ENCODE results near the gene PSTPIP2. TPM values are rescaled to one million over a fixed set of nuclear protein-coding genes. Genes with fewer than 3 reads are reported as not detected.
"Not testable (repeated sequence)": the region's sequence is repeated elsewhere in the genome, so short reads cannot be mapped to it uniquely, and the experiment has no call there.

The PSTPIP2 gene
- total RNA-seq, 3 donors from 2014 or later (not counting 1 experiment from before 2014, with no cell fraction given) = 34.7 to 55.0 (median 46.9) TPM

- Histone ChIP-seq H3K27ac (ENCODE audit: low read length) (no peak overlapping the region), H3K4me3 (ENCODE audit: low read length) (no peak overlapping the region), H3K4me1 (ENCODE audit: control insufficient read depth, insufficient read depth, low read length) (peaks cover 22% of the 10 kb centered on the region), H3K36me3 (ENCODE audit: control insufficient read depth, insufficient read depth, low read length) (no peaks in the 10 kb centered on the region), H3K9me3 (ENCODE audit: control insufficient read depth, insufficient read depth, low read length) (no peaks in the 10 kb centered on the region), H3K27me3 (ENCODE audit: control insufficient read depth, insufficient read depth, low read length) (no peaks in the 10 kb centered on the region)
- TF ChIP-seq, protein P1, sequence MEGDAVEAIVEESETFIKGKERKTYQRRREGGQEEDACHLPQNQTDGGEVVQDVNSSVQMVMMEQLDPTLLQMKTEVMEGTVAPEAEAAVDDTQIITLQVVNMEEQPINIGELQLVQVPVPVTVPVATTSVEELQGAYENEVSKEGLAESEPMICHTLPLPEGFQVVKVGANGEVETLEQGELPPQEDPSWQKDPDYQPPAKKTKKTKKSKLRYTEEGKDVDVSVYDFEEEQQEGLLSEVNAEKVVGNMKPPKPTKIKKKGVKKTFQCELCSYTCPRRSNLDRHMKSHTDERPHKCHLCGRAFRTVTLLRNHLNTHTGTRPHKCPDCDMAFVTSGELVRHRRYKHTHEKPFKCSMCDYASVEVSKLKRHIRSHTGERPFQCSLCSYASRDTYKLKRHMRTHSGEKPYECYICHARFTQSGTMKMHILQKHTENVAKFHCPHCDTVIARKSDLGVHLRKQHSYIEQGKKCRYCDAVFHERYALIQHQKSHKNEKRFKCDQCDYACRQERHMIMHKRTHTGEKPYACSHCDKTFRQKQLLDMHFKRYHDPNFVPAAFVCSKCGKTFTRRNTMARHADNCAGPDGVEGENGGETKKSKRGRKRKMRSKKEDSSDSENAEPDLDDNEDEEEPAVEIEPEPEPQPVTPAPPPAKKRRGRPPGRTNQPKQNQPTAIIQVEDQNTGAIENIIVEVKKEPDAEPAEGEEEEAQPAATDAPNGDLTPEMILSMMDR (IDR thresholded peaks at IDR 0.05) = no peak
- H3K27ac Mint-ChIP-seq = peak overlapping the region; percentile 56 to 97
- H3K27me3 Mint-ChIP-seq (ENCODE audit: low read depth in 2 of 2) = no peaks in the 10 kb centered on the region
- peaks cover 55% of the 10 kb centered on the region in 2 donors for H3K4me1 Mint-ChIP-seq
- H3K4me3 Mint-ChIP-seq = no peak overlapping the region
- H3K9me3 Mint-ChIP-seq = no peaks in the 10 kb centered on the region
- ATAC-seq = no peak
- H3K36me3 Mint-ChIP-seq = no peaks in the 10 kb centered on the region
- DNase-seq = no peak
- 58% methylated on average over 6 of the region's 6 CpGs for WGBS (ENCODE audit: insufficient coverage)
- intact Hi-C loops (cut with micrococcal nuclease) = no loop called here
These were observed 20.2 kb downstream of the PSTPIP2 start for GRCh38 chr18:46051731-46052461.

DNA sequence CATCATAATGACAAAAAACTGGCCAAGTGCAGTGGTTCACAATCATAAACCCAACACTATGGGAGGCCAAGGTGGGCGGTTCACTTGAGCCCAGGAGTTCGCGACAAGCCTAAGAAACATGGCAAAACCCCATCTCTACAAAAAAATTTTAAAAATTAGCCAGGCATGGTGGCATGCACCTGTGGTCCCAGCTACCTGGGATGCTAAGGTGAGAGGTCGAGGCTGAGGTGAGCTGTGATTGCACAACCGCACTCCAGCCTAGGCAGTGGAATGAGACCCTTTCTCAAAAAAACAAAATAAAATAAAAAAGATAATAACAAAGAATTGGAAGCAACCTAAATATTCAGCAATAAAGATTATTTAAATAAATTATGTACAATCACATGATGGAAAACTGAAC, 21.8 kb downstream of the PSTPIP2 start:
- H3K27ac ChIP-seq (ENCODE audit: low read length) = no peak overlapping the region
- no peak overlapping the region for H3K4me3 Mint-ChIP-seq
- intact Hi-C loops (cut with micrococcal nuclease) = no loop called here
- TF ChIP-seq, protein P1 (IDR thresholded peaks at IDR 0.05) = no peak
- H3K36me3 ChIP-seq (ENCODE audit: control insufficient read depth, insufficient read depth, low read length) = no peaks in the 10 kb centered on the region
- no peak overlapping the region for H3K4me3 ChIP-seq (ENCODE audit: low read length)
- no peaks in the 10 kb centered on the region for H3K9me3 ChIP-seq (ENCODE audit: control insufficient read depth, insufficient read depth, low read length)
- H3K4me1 ChIP-seq (ENCODE audit: control insufficient read depth, insufficient read depth, low read length) = peaks cover 12% of the 10 kb centered on the region
- H3K9me3 Mint-ChIP-seq = no peaks in the 10 kb centered on the region
- H3K27me3 Mint-ChIP-seq (ENCODE audit: low read depth in 2 of 2) = no peaks in the 10 kb centered on the region
- DNase-seq (no peak), ATAC-seq (no peak)
- no peaks in the 10 kb centered on the region for H3K27me3 ChIP-seq (ENCODE audit: control insufficient read depth, insufficient read depth, low read length)
- peaks cover 50 to 53% of the 10 kb centered on the region in 2 donors for H3K4me1 Mint-ChIP-seq
- no peak overlapping the region for H3K27ac Mint-ChIP-seq
- WGBS (ENCODE audit: insufficient coverage) = 100% methylated on average over 3 of the region's 5 CpGs
- H3K36me3 Mint-ChIP-seq = no peaks in the 10 kb centered on the region

GRCh38 chr18:46048641-46049040, 23.4 kb downstream of the PSTPIP2 start:
- H3K4me3 Mint-ChIP-seq = no peak overlapping the region
- peaks cover 2% of the 10 kb centered on the region for H3K4me1 ChIP-seq (ENCODE audit: control insufficient read depth, insufficient read depth, low read length)
- intact Hi-C loops (cut with micrococcal nuclease) = no loop called here
- H3K36me3 ChIP-seq (ENCODE audit: control insufficient read depth, insufficient read depth, low read length) = no peaks in the 10 kb centered on the region
- 100% methylated on average over 1 of the region's 1 CpG for WGBS (ENCODE audit: insufficient coverage)
- H3K9me3 Mint-ChIP-seq = no peaks in the 10 kb centered on the region
- H3K9me3 ChIP-seq (ENCODE audit: control insufficient read depth, insufficient read depth, low read length) = no peaks in the 10 kb centered on the region
- DNase-seq = no peak
- no peak for ATAC-seq
- H3K27ac Mint-ChIP-seq = no peak overlapping the region
- no peak overlapping the region for H3K27ac ChIP-seq (ENCODE audit: low read length)
- no peaks in the 10 kb centered on the region for H3K27me3 Mint-ChIP-seq (ENCODE audit: low read depth in 2 of 2)
- H3K4me3 ChIP-seq (ENCODE audit: low read length) = no peak overlapping the region
- H3K27me3 ChIP-seq (ENCODE audit: control insufficient read depth, insufficient read depth, low read length) = no peaks in the 10 kb centered on the region
- H3K36me3 Mint-ChIP-seq = no peaks in the 10 kb centered on the region
- TF ChIP-seq, protein P1 (IDR thresholded peaks at IDR 0.05) = no peak
- peaks cover 40 to 41% of the 10 kb centered on the region in 2 donors for H3K4me1 Mint-ChIP-seq

DNA sequence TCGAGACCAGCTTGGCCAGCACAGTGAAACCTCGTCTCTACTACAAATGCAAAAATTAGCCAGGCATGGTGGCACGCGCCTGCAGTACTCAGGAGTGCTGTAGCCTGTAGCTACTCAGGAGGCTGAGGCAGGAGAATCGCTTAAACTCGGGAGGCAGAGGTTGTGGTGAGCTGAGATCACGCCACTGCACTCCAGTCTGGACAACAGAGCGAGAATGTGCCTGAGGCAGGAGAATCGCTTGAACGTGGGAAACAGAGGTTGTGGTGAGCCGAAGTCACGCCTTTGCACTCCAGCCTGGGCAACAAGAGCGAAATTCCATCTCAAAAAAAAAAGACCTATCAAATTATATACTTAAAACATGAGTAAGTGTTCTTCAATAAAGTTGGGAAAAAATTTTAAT, 24.7 kb downstream of the PSTPIP2 start:
- not testable (repeated sequence) for ATAC-seq

More for the DNA sequence above, 24.7 kb downstream of the PSTPIP2 start:
- H3K36me3 ChIP-seq (ENCODE audit: control insufficient read depth, insufficient read depth, low read length); H3K4me3 Mint-ChIP-seq; H3K9me3 Mint-ChIP-seq; DNase-seq; H3K4me3 ChIP-seq (ENCODE audit: low read length); H3K27ac Mint-ChIP-seq; H3K27ac ChIP-seq (ENCODE audit: low read length); H3K27me3 Mint-ChIP-seq (ENCODE audit: low read depth in 2 of 2); H3K27me3 ChIP-seq (ENCODE audit: control insufficient read depth, insufficient read depth, low read length); H3K9me3 ChIP-seq (ENCODE audit: control insufficient read depth, insufficient read depth, low read length); intact Hi-C loops (cut with micrococcal nuclease); H3K36me3 Mint-ChIP-seq: not testable (repeated sequence)
- peaks cover 12% of the 10 kb centered on the region for H3K4me1 ChIP-seq (ENCODE audit: control insufficient read depth, insufficient read depth, low read length)
- H3K4me1 Mint-ChIP-seq = peaks cover 40 to 41% of the 10 kb centered on the region in 2 donors
- WGBS (ENCODE audit: insufficient coverage) = 90% methylated on average over 10 of the region's 13 CpGs

All from natural killer cell (primary cell).